HepG2 (cell line): ENCODE measurements around the gene HLA-C. TPM values are rescaled to one million over a fixed set of nuclear protein-coding genes. Genes with fewer than 3 reads are reported as not detected.

ENCODE experiments used
- ATAC-seq: fragments of 200-7000 bp; cut with Tn5 transposase; 3 replicates; pipeline ENCODE4 v1.9.1; 2020; ENCODE audit warnings: mild to moderate bottlenecking, moderate library complexity
- BruUV-seq: library from RNA; stranded (reverse); fragments of 400-500 nt; replicated peaks from 2 replicates; lab custom pipeline; 2021; lab: Mats Ljungman, UMichigan
- CTCF ChIA-PET: fragments of 300-600 bp; formaldehyde crosslinking; extraction: SDS; loops from one replicate; lab custom pipeline; 2021; ENCODE audit warnings: low total read pairs, inconsistent platforms, low intra/inter-chr PET ratio; lab: Yijun Ruan, JAX
- POLR2A ChIA-PET: fragments of 350-600 bp; sonication (Branson Sonifier 250); formaldehyde crosslinking; loops from one replicate; lab custom pipeline; 2020; ENCODE audit warnings: antibody characterized with exemption, inconsistent platforms; lab: Yijun Ruan, JAX
- DNase-seq: peaks from one replicate; pipeline ENCODE4 v3.0.0-alpha.2; 2015; ENCODE audit warnings: low spot score
- FAIRE-seq: peaks from 3 replicates; lab custom pipeline; 2011; peaks lifted over from hg19 to GRCh38; lab: Jason Lieb, UNC
- H2AFZ ChIP-seq: one replicate; pipeline ENCODE4 v1.6.1; 2011; ENCODE audit warnings: low read length, inconsistent platforms
- H3K27ac ChIP-seq: fragments of 300-600 bp; 3 replicates; pipeline ENCODE4 v1.8.0; 2011; ENCODE audit warnings: mixed run types, mild to moderate bottlenecking, mixed read lengths, low read length, inconsistent platforms; ENCODE audit not compliant: insufficient read depth; ENCODE audit errors: extremely low read length
- H3K27me3 ChIP-seq, 2 experiments: fragments of 200-600 bp in 1 of 2; 2 replicates in 1 of 2; 3 replicates in 1 of 2; pipeline versions ENCODE4 v1.6.0 to v1.8.0; 2011; ENCODE audit warnings: low read length in 2 of 2, mild to moderate bottlenecking in 2 of 2, moderate library complexity in 2 of 2, inconsistent platforms in 1 of 2; ENCODE audit not compliant: insufficient read depth in 2 of 2, control insufficient read depth in 1 of 2
- H3K36me3 ChIP-seq, 2 experiments: fragments of 200-600 bp in 1 of 2; replicated peaks in 1 of 2; 2 replicates in 1 of 2; 3 replicates in 1 of 2; pipeline versions ENCODE4 v1.5.1 to v1.8.0; 2011; ENCODE audit warnings: low read length in 2 of 2, inconsistent platforms in 1 of 2; ENCODE audit not compliant: insufficient read depth in 2 of 2, control insufficient read depth in 1 of 2
- H3K4me1 ChIP-seq: 2 replicates; pipeline ENCODE4 v1.5.1; 2012; ENCODE audit warnings: low read length, inconsistent platforms; ENCODE audit not compliant: insufficient read depth
- H3K4me2 ChIP-seq: 2 replicates; pipeline ENCODE4 v1.6.0; 2011; ENCODE audit warnings: low read depth, low read length, inconsistent platforms
- H3K4me3 ChIP-seq, 3 experiments: fragments of 200-600 bp in 1 of 3; sonication (generic), shearing (Covaris generic) in 1 of 3; replicated peaks in 1 of 3; 2 replicates each; pipeline ENCODE4 v1.5.1; 2011 to 2016; ENCODE audit warnings: low read length in 3 of 3, inconsistent platforms in 2 of 3, low read depth in 2 of 3, mild to moderate bottlenecking in 2 of 3, control low read depth in 1 of 3, mixed read lengths in 1 of 3; ENCODE audit not compliant: insufficient read depth in 1 of 3
- H3K79me2 ChIP-seq: one replicate; pipeline ENCODE4 v1.6.1; 2011; ENCODE audit warnings: low read length, inconsistent platforms; ENCODE audit not compliant: insufficient read depth
- H3K9ac ChIP-seq: 2 replicates; pipeline ENCODE4 v1.6.0; 2011; ENCODE audit warnings: mild to moderate bottlenecking, low read depth, low read length, inconsistent platforms; ENCODE audit not compliant: insufficient read depth
- H3K9me3 ChIP-seq: 2 replicates; pipeline ENCODE4 v1.5.1; 2012; ENCODE audit warnings: mild to moderate bottlenecking, low read length
- H4K20me1 ChIP-seq: 2 replicates; pipeline ENCODE4 v1.6.0; 2011; ENCODE audit warnings: inconsistent platforms, mild to moderate bottlenecking, low read length, moderate library complexity; ENCODE audit not compliant: insufficient read depth
- CCAR2 ChIP-seq: fragments of 200-400 bp; formaldehyde crosslinking; optimal IDR thresholded peaks from 2 replicates; pipeline ENCODE3; 2018; ENCODE audit warnings: low read depth, mild to moderate bottlenecking, low read length, moderate library complexity
- CEBPB ChIP-seq: IDR thresholded peaks from 2 replicates; pipeline ENCODE4 v1.6.1; 2011; ENCODE audit warnings: low read depth, low read length, improper control_type of control experiment, borderline replicate concordance
- FOXM1 ChIP-seq: sonication (generic); formaldehyde crosslinking; IDR thresholded peaks from 2 replicates; pipeline ENCODE4 v1.5.0; 2020; ENCODE audit warnings: missing genetic modification reagents
- MLX ChIP-seq: IDR thresholded peaks from 2 replicates; pipeline ENCODE4 v1.6.1; 2016
- PRDM10 ChIP-seq: sonication (generic); formaldehyde crosslinking; IDR thresholded peaks from 2 replicates; pipeline ENCODE4 v1.4.0; 2020; ENCODE audit warnings: low read depth, missing genetic modification reagents
- TERF1 ChIP-seq: sonication (generic); formaldehyde crosslinking; IDR thresholded peaks from 2 replicates; pipeline ENCODE4 v1.8.0; 2022; ENCODE audit warnings: mild to moderate bottlenecking, missing genetic modification reagents, moderate library complexity
- ZBTB4 ChIP-seq: sonication (generic); formaldehyde crosslinking; IDR thresholded peaks from 2 replicates; pipeline ENCODE4 v1.4.0; 2020; ENCODE audit warnings: missing genetic modification reagents, mild to moderate bottlenecking, borderline replicate concordance
- WGBS: methylation state at CpG from one replicate; pipeline ENCODE4 v1.1.6; 2017; ENCODE audit warnings: low lambda C conversion rate; 5-methylcytosine and 5-hydroxymethylcytosine counted together
- in situ Hi-C: cut with HindIII; loops from 2 replicates; pipeline ENCODE4 v1.10.0; 2017; ENCODE audit warnings: low pct_unique_long_range_greater_than_20kb; ENCODE audit not compliant: extremely low pct_ligation_motif_present
- intact Hi-C: fragments of 100-400 bp; cut with micrococcal nuclease; formaldehyde crosslinking; loops from one replicate; pipeline ENCODE4 v1.10.0; 2022; ENCODE audit not compliant: unreplicated experiment
- polyA plus RNA-seq, 8 experiments: library from polyadenylated mRNA; depleted of rRNA in 3 of 8; stranded (reverse) in 7 of 8; unstranded in 1 of 8; fragments of >200 nt; fragmentation: Illumina TruSeq in 4 of 8; extraction: Trizol in 4 of 8; gene quantifications; 2 replicates each; pipeline versions ENCODE4 v1.2.1 to v1.2.3, GENCODE V29; 2011 to 2016; ENCODE audit warnings: low read depth in 4 of 8, missing spikeins in 1 of 8, mixed read lengths in 1 of 8; ENCODE audit not compliant: insufficient read depth in 1 of 8
- total RNA-seq, 5 experiments: library from RNA; depleted of rRNA; stranded (reverse); fragments of >200 nt; fragmentation: Illumina TruSeq; extraction: Trizol; gene quantifications; 2 replicates each; pipeline ENCODE4 v1.2.3, GENCODE V29; 2016; ENCODE audit warnings: low read depth in 1 of 5

Gene HLA-C
- total and polyA plus RNA-seq, 2 of the 13 experiments (the other 11 are each of a cell fraction or from before 2014, with no cell fraction given), result 77.1 to 155 TPM

- CTCF ChIA-PET, result no interaction called here
- no peak overlapping the region for H2AFZ ChIP-seq
Measured at GRCh38 chr6:31287619-31288018, 15.7 kb upstream of the HLA-C start.

DNA sequence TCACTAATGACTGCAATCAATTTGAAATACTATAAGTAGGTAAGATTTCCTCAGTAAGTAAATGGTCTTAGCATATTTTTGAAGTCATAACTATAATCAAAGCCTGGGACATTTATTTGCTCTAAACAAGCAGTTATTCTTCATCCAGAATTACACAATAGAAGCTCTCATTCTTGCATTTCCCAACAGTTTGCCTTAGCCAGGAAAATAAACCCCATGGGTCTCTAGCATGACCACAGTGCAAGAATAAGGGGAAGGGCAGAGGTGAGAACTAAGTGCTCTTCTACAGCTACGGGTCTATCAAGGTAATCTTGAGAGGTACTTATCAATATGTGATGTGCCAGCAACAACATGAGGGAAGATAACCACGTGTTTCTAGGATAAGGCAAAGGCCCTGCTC is 14.1 kb upstream of the HLA-C start:
- H2AFZ ChIP-seq, result no peak overlapping the region
- H3K4me1 ChIP-seq, result no peaks in the 10 kb centered on the region
- WGBS, result 3% methylated on average over 2 of the region's 2 CpGs
- no peaks in the 10 kb centered on the region for H3K9me3 ChIP-seq
- ChIA-PET CTCF (no interaction called here), POLR2A (no interaction called here)
- H3K27ac ChIP-seq, result no peak overlapping the region
- H3K27me3 ChIP-seq, result 0 out of 5 replicates have a peak, but pooled peaks cover 0 to 6% of the 10 kb centered on the region in 2 experiments
- no peak for DNase-seq
- no peak for FAIRE-seq
- H4K20me1 ChIP-seq, result no peaks in the 10 kb centered on the region
- ATAC-seq, result no peak
- H3K36me3 ChIP-seq, result no peaks in the 10 kb centered on the region
- intact Hi-C loops (no loop called here), in situ Hi-C loops (no loop called here)
- H3K4me2 ChIP-seq, result no peak overlapping the region
- no TSS peak for BruUV-seq
- no peak overlapping the region for H3K9ac ChIP-seq
- H3K79me2 ChIP-seq, result no peaks in the 10 kb centered on the region
- no peak overlapping the region for H3K4me3 ChIP-seq
- no peak for TF ChIP-seq TERF1
- TF ChIP-seq FOXM1 (CRISPR knock-in tag), result no peak
- no peak for TF ChIP-seq PRDM10 (CRISPR knock-in tag)
- 0 out of 2 replicates have a peak, but pooled peaks have one; percentile 34 for TF ChIP-seq CEBPB
- TF ChIP-seq CCAR2, result no peak
- TF ChIP-seq ZBTB4 (CRISPR knock-in tag), result no peak

More at GRCh38 chr6:31287619-31288018, 15.7 kb upstream of the HLA-C start:
- FAIRE-seq, result no peak
- DNase-seq, result no peak
- Histone ChIP-seq H3K4me2 (no peak overlapping the region), H3K4me1 (no peaks in the 10 kb centered on the region), H3K9me3 (no peaks in the 10 kb centered on the region), H3K27me3 (0 out of 5 replicates have a peak, but pooled peaks cover 0 to 6% of the 10 kb centered on the region in 2 experiments), H4K20me1 (no peaks in the 10 kb centered on the region), H3K27ac (no peak overlapping the region), H3K4me3 (no peak overlapping the region), H3K79me2 (no peaks in the 10 kb centered on the region), H3K9ac (no peak overlapping the region), H3K36me3 (no peaks in the 10 kb centered on the region)
- 9% methylated on average over 4 of the region's 4 CpGs for WGBS
- intact Hi-C loops (no loop called here), in situ Hi-C loops (no loop called here)
- ATAC-seq, result no peak
- TF ChIP-seq MLX (CRISPR knock-in tag), result no peak
- POLR2A ChIA-PET, result no interaction called here
- BruUV-seq, result no TSS peak
